BLaER1 (cell line): ENCODE measurements around the gene NACC2.

Experiments used
- H3K27ac ChIP-seq: shearing (Covaris generic); formaldehyde crosslinking; 2 replicates; pipeline ENCODE4 v1.8.1; 2022
- H3K27me3 ChIP-seq: shearing (Covaris generic); formaldehyde crosslinking; 2 replicates; pipeline ENCODE4 v1.8.1; 2022
- H3K36me3 ChIP-seq: shearing (Covaris generic); formaldehyde crosslinking; 2 replicates; pipeline ENCODE4 v1.8.1; 2022
- H3K4me1 ChIP-seq: shearing (Covaris generic); formaldehyde crosslinking; 2 replicates; pipeline ENCODE4 v1.8.1; 2022
- H3K4me2 ChIP-seq: shearing (Covaris generic); formaldehyde crosslinking; 2 replicates; pipeline ENCODE4 v1.8.1; 2022
- H3K4me3 ChIP-seq: shearing (Covaris generic); formaldehyde crosslinking; 2 replicates; pipeline ENCODE4 v1.8.1; 2022
- H3K9ac ChIP-seq: shearing (Covaris generic); formaldehyde crosslinking; 2 replicates; pipeline ENCODE4 v1.8.1; 2022
- H3K9me3 ChIP-seq: shearing (Covaris generic); formaldehyde crosslinking; 2 replicates; pipeline ENCODE4 v1.8.1; 2022
- H4K20me1 ChIP-seq: shearing (Covaris generic); formaldehyde crosslinking; 2 replicates; pipeline ENCODE4 v1.8.1; 2022
- Cebpa-rat ChIP-seq: shearing (Covaris generic); IDR thresholded peaks from 2 replicates; pipeline ENCODE4 v1.8.1; 2022

Gene NACC2

GRCh38 chr9:135983208-135984071, 111.6 kb downstream of the NACC2 start:
- no peak overlapping the region for H3K4me3 ChIP-seq
- no peaks in the 10 kb centered on the region for H3K36me3 ChIP-seq
- H4K20me1 ChIP-seq = no peaks in the 10 kb centered on the region
- no peak overlapping the region for H3K27ac ChIP-seq
- no peak overlapping the region for H3K9ac ChIP-seq
- peaks cover 88% of the 10 kb centered on the region for H3K4me1 ChIP-seq
- no peaks in the 10 kb centered on the region for H3K27me3 ChIP-seq
- H3K4me2 ChIP-seq = peak overlapping the region; percentile 67
- no peak for TF ChIP-seq Cebpa-rat
- H3K9me3 ChIP-seq = no peaks in the 10 kb centered on the region

GRCh38 chr9:135982499-135983207, 112.4 kb downstream of the NACC2 start:
- H3K9me3 ChIP-seq = no peaks in the 10 kb centered on the region
- H3K27ac ChIP-seq = no peak overlapping the region
- no peak for TF ChIP-seq Cebpa-rat
- H3K4me3 ChIP-seq = no peak overlapping the region
- no peaks in the 10 kb centered on the region for H3K36me3 ChIP-seq
- H4K20me1 ChIP-seq = no peaks in the 10 kb centered on the region
- H3K9ac ChIP-seq = no peak overlapping the region
- H3K4me1 ChIP-seq = peaks cover 82% of the 10 kb centered on the region
- H3K4me2 ChIP-seq = peak overlapping the region; percentile 67
- no peaks in the 10 kb centered on the region for H3K27me3 ChIP-seq

- Histone ChIP-seq H3K4me1 (peaks cover 80% of the 10 kb centered on the region), H3K4me3 (no peak overlapping the region), H3K27ac (peak overlapping the region; percentile 80), H3K36me3 (no peaks in the 10 kb centered on the region), H3K27me3 (no peaks in the 10 kb centered on the region), H4K20me1 (no peaks in the 10 kb centered on the region), H3K9me3 (no peaks in the 10 kb centered on the region), H3K9ac (no peak overlapping the region), H3K4me2 (peak overlapping the region; percentile 96)
- no peak for TF ChIP-seq Cebpa-rat
Observed at GRCh38 chr9:135980926-135981630, 114.0 kb downstream of the NACC2 start.

DNA sequence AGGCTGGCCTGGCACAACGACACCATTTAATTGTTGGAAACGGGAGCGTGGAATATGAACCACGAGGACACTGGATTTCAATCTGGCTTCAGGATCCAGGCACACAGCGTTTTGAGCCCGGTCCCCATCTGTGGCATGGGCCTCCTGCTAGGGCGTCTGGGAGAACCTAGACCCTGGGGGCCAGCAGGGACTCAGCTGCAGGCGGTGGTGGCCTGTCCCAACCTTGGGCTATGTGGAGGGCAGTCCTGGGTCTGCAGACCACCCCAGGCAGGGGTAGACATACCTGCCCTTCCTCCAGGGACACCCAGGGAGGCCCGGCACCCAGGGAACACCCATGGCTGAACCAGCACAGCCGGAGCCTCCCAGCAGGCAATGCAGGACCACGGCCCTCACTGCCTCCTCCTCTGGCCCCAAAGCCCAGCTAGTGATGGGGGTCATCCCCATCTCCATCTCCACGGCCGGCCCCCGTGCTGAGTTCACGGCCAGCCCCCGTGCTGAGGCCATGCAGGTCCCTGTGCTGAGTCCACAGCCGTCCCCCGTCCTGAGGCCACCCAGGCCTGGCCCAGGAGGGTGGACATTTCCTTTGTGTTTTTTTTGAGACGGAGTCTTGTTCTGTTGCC, 115.4 kb downstream of the NACC2 start:
- H3K4me1 ChIP-seq = peaks cover 77% of the 10 kb centered on the region
- peak overlapping the region; percentile 80 for H3K27ac ChIP-seq
- no peaks in the 10 kb centered on the region for H3K9me3 ChIP-seq
- peak overlapping the region; percentile 19; the same call in 1 of the 2 replicates for H3K4me3 ChIP-seq
- H3K27me3 ChIP-seq = no peaks in the 10 kb centered on the region
- no peak for TF ChIP-seq Cebpa-rat
- H3K36me3 ChIP-seq = no peaks in the 10 kb centered on the region
- no peaks in the 10 kb centered on the region for H4K20me1 ChIP-seq
- peak overlapping the region; percentile 48; the same call in 1 of the 2 replicates for H3K9ac ChIP-seq
- peak overlapping the region; percentile 96 for H3K4me2 ChIP-seq

DNA sequence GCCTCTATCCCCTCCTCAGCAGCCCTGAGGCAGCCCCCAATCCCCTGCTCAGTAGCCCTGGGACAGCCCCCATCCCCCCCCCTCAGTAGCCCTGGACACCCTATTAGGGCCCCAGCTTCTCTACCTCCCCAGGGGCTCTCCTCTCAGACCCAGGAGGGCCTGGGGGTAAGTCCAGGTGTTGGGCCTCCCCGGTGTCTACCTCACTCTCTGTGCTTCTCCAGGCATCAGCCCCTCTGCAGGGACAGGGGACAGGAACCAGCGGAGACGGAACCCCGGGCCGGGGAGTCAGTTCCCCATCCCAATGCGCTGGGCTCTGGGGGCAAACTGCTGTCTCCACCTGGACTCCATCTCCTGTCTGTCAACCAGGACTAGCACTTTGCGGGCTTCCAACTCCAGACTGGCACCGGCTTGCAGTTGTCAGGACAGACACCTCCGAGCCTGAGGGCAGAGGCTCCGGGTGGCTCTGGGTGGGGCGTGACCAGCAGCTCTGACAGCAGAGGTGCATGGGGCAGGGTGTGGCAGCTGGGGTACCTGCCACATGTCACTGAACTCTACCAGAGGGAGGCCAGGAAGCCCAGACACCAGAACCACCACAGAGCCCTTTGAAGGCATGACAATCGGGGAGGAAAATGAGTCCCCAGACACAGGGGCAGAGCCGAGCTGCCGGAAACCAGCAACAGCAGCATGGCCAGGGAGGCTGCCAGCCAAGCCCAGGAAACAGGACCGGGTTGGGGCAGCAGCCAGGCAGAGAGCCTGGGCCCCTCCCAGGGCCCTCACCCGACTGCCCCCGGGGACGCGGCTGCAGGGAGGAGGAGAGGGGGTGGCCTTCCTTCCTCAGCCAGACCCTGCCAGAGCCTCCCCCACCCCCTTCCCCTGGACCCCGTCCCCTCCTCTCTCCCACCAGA, 116.2 kb downstream of the NACC2 start:
- H3K9me3 ChIP-seq = no peaks in the 10 kb centered on the region
- no peaks in the 10 kb centered on the region for H4K20me1 ChIP-seq
- TF ChIP-seq Cebpa-rat = no peak
- peak overlapping the region; percentile 96 for H3K4me2 ChIP-seq
- H3K27ac ChIP-seq = peak overlapping the region; percentile 80
- peaks cover 77% of the 10 kb centered on the region for H3K4me1 ChIP-seq
- H3K4me3 ChIP-seq = peak overlapping the region; percentile 52
- H3K9ac ChIP-seq = peak overlapping the region; percentile 57; the same call in 1 of the 2 replicates
- no peaks in the 10 kb centered on the region for H3K27me3 ChIP-seq
- H3K36me3 ChIP-seq = no peaks in the 10 kb centered on the region

- no peaks in the 10 kb centered on the region for H4K20me1 ChIP-seq
- no peaks in the 10 kb centered on the region for H3K27me3 ChIP-seq
- H3K4me2 ChIP-seq = peak overlapping the region; percentile 57
- no peaks in the 10 kb centered on the region for H3K9me3 ChIP-seq
- H3K4me1 ChIP-seq = peaks cover 75% of the 10 kb centered on the region
- H3K4me3 ChIP-seq = no peak overlapping the region
- H3K36me3 ChIP-seq = no peaks in the 10 kb centered on the region
- no peak for TF ChIP-seq Cebpa-rat
- no peak overlapping the region for H3K9ac ChIP-seq
- no peak overlapping the region for H3K27ac ChIP-seq
Observed at GRCh38 chr9:135976944-135977343, 118.1 kb downstream of the NACC2 start.

DNA sequence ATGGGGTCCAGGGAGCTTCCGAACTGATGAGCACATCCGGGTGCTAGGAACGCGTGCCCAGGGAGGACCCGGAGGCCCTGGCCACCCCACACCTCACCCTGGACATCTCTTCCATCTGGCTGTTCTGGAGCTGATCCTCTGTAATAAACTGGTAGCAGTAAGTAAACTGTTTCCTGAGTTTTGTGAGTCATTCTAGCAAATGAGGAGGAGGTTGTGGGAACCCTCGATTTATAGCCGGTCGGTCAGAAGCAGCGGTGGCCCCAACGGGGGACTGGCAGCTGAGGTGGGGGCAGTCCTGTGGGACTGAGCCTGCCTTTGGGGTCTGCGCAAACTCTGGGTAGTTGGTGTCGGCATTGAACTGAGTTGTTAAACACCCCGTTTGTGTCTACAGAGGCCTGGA, 118.6 kb downstream of the NACC2 start:
- no peak for TF ChIP-seq Cebpa-rat

DNA sequence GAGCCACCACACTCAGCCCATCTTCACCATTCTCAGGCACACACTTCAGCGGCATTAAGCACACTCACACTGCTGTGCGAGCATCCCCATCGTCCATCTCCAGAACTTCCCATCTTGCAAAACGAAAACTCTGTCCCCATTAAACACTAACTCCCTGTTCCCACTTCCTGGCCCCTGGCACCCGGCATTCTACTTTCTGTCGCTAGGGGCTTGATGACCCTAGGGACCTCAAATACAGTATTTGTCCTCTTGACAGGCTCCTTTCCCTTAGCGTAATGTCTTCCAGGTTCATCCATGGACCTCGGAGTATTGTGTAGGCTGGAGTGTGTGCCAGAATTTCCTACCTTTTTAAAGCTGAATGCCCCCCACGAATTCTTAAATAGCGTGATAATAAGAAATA, 119.3 kb downstream of the NACC2 start:
- Histone ChIP-seq H4K20me1 (no peaks in the 10 kb centered on the region), H3K9ac (no peak overlapping the region), H3K4me2 (no peak overlapping the region), H3K4me1 (peaks cover 69% of the 10 kb centered on the region), H3K4me3 (no peak overlapping the region), H3K27me3 (no peaks in the 10 kb centered on the region), H3K27ac (no peak overlapping the region), H3K36me3 (no peaks in the 10 kb centered on the region), H3K9me3 (no peaks in the 10 kb centered on the region)
- no peak for TF ChIP-seq Cebpa-rat

More for the DNA sequence above, 118.6 kb downstream of the NACC2 start:
- Histone ChIP-seq H3K9me3 (no peaks in the 10 kb centered on the region), H4K20me1 (no peaks in the 10 kb centered on the region), H3K27me3 (no peaks in the 10 kb centered on the region), H3K4me3 (no peak overlapping the region), H3K27ac (no peak overlapping the region), H3K4me1 (peaks cover 75% of the 10 kb centered on the region), H3K9ac (no peak overlapping the region), H3K36me3 (no peaks in the 10 kb centered on the region), H3K4me2 (peak overlapping the region; percentile 57)
